ENCODE measurements around the gene OR2B2. TPM values are rescaled to one million over a fixed set of nuclear protein-coding genes. Genes with fewer than 3 reads are reported as not detected.

Gene OR2B2
- total RNA-seq, 1 donor from 2014 or later = not detected

DNA sequence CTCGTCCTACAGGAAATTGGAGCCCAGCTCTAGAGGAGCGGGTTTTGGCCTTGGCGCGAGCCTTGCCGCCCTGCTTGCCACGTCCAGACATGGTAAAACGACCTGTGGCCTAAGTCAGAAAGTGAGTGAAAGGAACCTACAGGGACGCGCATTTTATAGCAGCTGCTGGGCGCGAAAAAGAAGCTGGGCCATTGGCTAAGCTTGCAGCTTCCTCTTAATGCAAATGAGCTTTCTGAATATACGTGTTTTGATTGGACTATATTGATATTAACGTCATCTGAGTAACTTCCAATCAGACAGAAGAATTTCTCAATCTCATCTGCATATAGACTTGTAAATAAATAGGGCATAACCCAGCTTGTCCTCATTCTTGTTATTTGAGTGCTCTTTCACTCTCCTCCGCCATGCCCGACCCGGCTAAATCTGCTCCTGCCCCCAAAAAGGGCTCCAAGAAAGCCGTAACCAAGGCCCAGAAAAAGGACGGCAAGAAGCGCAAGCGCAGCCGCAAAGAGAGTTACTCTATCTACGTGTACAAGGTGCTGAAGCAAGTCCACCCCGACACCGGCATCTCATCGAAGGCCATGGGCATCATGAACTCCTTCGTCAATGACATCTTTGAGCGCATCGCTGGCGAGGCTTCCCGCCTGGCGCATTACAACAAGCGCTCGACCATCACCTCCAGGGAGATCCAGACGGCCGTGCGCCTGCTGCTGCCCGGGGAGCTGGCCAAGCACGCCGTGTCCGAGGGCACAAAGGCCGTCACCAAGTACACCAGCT is 18.9 kb downstream of the OR2B2 start:
- H3K27ac Mint-ChIP-seq (ENCODE audit: unreplicated experiment) = no peak overlapping the region
- DNase-seq (ENCODE audit: low spot score) = no peak
- TF ChIP-seq, protein P1, sequence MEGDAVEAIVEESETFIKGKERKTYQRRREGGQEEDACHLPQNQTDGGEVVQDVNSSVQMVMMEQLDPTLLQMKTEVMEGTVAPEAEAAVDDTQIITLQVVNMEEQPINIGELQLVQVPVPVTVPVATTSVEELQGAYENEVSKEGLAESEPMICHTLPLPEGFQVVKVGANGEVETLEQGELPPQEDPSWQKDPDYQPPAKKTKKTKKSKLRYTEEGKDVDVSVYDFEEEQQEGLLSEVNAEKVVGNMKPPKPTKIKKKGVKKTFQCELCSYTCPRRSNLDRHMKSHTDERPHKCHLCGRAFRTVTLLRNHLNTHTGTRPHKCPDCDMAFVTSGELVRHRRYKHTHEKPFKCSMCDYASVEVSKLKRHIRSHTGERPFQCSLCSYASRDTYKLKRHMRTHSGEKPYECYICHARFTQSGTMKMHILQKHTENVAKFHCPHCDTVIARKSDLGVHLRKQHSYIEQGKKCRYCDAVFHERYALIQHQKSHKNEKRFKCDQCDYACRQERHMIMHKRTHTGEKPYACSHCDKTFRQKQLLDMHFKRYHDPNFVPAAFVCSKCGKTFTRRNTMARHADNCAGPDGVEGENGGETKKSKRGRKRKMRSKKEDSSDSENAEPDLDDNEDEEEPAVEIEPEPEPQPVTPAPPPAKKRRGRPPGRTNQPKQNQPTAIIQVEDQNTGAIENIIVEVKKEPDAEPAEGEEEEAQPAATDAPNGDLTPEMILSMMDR (IDR thresholded peaks at IDR 0.05) = no peak
- H3K4me3 Mint-ChIP-seq (ENCODE audit: unreplicated experiment) = no peak overlapping the region
- H3K4me1 Mint-ChIP-seq (ENCODE audit: low read depth) = peaks cover 39% of the 10 kb centered on the region
- H3K36me3 Mint-ChIP-seq (ENCODE audit: low read depth) = no peaks in the 10 kb centered on the region
- no peaks in the 10 kb centered on the region for H3K9me3 Mint-ChIP-seq (ENCODE audit: low read depth)
- no peaks in the 10 kb centered on the region for H3K27me3 Mint-ChIP-seq (ENCODE audit: low read depth)

DNA sequence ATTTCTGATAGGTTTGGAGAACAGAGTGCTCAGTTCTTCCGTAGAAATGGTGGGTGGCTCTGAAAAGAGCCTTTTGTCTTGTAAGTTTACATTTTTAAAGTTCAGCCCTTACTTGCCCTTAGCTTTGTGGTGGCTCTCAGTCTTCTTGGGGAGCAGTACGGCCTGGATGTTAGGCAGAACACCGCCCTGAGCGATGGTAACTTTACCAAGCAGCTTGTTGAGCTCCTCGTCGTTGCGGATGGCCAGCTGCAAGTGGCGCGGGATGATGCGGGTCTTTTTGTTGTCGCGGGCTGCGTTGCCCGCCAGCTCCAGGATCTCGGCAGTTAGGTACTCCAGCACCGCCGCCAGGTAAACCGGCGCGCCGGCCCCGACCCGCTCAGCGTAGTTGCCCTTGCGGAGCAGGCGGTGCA is 19.5 kb downstream of the OR2B2 start:
- TF ChIP-seq, protein P1 (IDR thresholded peaks at IDR 0.05) = no peak
- Mint-ChIP-seq H3K27me3 (ENCODE audit: low read depth) (no peaks in the 10 kb centered on the region), H3K4me1 (ENCODE audit: low read depth) (peaks cover 39% of the 10 kb centered on the region), H3K4me3 (ENCODE audit: unreplicated experiment) (no peak overlapping the region), H3K36me3 (ENCODE audit: low read depth) (no peaks in the 10 kb centered on the region), H3K9me3 (ENCODE audit: low read depth) (no peaks in the 10 kb centered on the region), H3K27ac (ENCODE audit: unreplicated experiment) (no peak overlapping the region)
- no peak for DNase-seq (ENCODE audit: low spot score)

DNA sequence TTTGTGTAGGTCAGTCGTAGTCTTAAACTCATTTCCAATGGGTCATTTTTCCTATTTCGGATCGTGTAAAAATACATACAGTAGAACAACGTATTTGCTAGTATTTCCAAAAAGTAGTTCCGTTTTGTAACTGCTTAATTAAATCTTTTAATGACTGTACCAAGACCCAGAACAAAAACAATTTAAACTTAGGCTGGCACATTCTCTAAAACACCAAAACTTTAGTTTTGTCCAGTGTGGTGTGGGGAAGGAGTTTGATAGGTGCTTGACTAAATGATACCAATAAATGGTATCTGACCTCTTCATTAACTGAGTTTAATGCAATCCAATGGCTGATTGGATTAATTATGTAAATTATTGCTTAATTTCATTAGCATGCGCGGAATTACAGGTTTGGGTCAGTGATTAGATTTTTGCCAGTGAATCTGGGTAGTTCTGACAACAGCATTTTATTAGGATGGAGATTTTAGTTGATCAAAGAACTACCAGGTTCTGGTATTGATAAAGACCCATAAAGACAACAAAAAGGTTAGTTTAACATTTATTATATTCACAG is 20.8 kb downstream of the OR2B2 start:
- peaks cover 39% of the 10 kb centered on the region for H3K4me1 Mint-ChIP-seq (ENCODE audit: low read depth)

DNA sequence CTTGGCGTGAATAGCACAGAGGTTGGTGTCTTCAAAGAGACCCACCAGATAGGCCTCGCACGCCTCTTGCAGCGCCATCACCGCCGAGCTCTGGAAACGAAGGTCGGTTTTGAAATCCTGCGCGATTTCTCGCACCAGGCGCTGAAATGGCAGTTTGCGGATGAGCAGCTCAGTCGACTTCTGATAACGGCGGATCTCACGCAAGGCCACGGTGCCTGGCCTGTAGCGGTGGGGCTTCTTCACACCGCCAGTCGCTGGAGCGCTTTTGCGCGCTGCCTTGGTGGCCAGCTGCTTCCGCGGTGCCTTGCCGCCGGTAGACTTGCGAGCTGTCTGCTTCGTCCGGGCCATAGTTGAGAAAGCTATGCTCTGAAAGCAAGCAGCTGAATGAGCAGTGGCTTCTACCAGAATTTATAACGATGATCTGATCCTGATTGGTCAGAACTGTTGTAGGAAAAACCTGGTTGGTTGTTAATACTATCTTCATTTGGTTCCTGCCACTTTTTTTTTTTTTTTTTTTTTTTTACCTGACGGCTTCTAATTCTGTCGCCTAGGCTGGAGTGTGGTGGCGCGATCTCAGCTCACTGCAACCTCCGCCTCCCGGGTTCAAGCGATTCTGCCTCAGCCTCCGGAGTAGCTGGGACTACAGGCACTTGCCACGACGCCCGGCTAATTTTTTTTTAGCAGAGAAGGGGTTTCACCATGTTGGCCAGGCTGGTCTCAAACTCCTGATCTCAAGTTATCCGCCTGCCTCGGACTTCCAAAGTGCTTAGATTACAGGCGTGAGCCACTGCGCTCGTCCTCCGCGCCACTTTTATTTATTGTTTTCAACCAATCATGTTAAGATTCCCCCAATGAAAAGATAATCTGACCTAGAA is 21.5 kb downstream of the OR2B2 start:
- Mint-ChIP-seq H3K27me3 (ENCODE audit: low read depth) (no peaks in the 10 kb centered on the region), H3K9me3 (ENCODE audit: low read depth) (no peaks in the 10 kb centered on the region), H3K4me1 (ENCODE audit: low read depth) (peaks cover 39% of the 10 kb centered on the region), H3K36me3 (ENCODE audit: low read depth) (no peaks in the 10 kb centered on the region), H3K27ac (ENCODE audit: unreplicated experiment) (peak overlapping the region; percentile 78), H3K4me3 (ENCODE audit: unreplicated experiment) (no peak overlapping the region)
- TF ChIP-seq, protein P1 (IDR thresholded peaks at IDR 0.05) = peak; percentile 26
- DNase-seq (ENCODE audit: low spot score) = no peak

More for the DNA sequence above, 20.8 kb downstream of the OR2B2 start:
- Mint-ChIP-seq H3K4me3 (ENCODE audit: unreplicated experiment) (no peak overlapping the region), H3K9me3 (ENCODE audit: low read depth) (no peaks in the 10 kb centered on the region), H3K36me3 (ENCODE audit: low read depth) (no peaks in the 10 kb centered on the region), H3K27me3 (ENCODE audit: low read depth) (no peaks in the 10 kb centered on the region), H3K27ac (ENCODE audit: unreplicated experiment) (peak overlapping the region; percentile 78)
- no peak for DNase-seq (ENCODE audit: low spot score)
- TF ChIP-seq, protein P1 (IDR thresholded peaks at IDR 0.05) = no peak
